Panc1 (cell line): ENCODE data around the gene MAP3K1. TPM values are rescaled to one million over a fixed set of nuclear protein-coding genes. Genes with fewer than 3 reads are reported as not detected.

Experiments
- ATAC-seq: fragments of 200-7000 bp; cut with Tn5 transposase; 2 replicates; pipeline ENCODE4 v1.9.1; 2020; ENCODE audit warnings: mild to moderate bottlenecking, moderate library complexity
- BruUV-seq: library from RNA; stranded (reverse); fragments of 400-500 nt; replicated peaks from 2 replicates; lab custom pipeline; 2021; lab: Mats Ljungman, UMichigan
- CTCF ChIA-PET: fragments of 300-600 bp; sonication (Branson Sonifier 250); formaldehyde crosslinking; loops from one replicate; lab custom pipeline; 2022; ENCODE audit warnings: antibody characterized with exemption; lab: Charles Lee
- POLR2A ChIA-PET: fragments of 300-600 bp; sonication (Branson Sonifier 250); formaldehyde crosslinking; loops from one replicate; lab custom pipeline; 2022; ENCODE audit warnings: antibody characterized with exemption; lab: Charles Lee
- DNase-seq: peaks from one replicate; pipeline ENCODE4 v3.0.0-alpha.2; 2010; ENCODE audit warnings: low read depth, low spot score
- H3K27ac ChIP-seq: 2 replicates; pipeline ENCODE4 v1.5.1; 2011; ENCODE audit warnings: mild to moderate bottlenecking, low read length, inconsistent platforms
- H3K27me3 ChIP-seq: fragments of 200-500 bp; sonication (Bioruptor generic); 2 replicates; pipeline ENCODE4 v1.6.0; 2014; ENCODE audit warnings: low read length, inconsistent platforms; ENCODE audit not compliant: control insufficient read depth, insufficient read depth
- H3K36me3 ChIP-seq: fragments of 200-500 bp; sonication (Bioruptor generic); 2 replicates; pipeline ENCODE4 v1.5.1; 2014; ENCODE audit warnings: inconsistent platforms, mild to moderate bottlenecking, low read length, moderate library complexity; ENCODE audit not compliant: control insufficient read depth, insufficient read depth
- H3K4me1 ChIP-seq: 2 replicates; pipeline ENCODE4 v1.5.1; 2011; ENCODE audit warnings: inconsistent platforms, mild to moderate bottlenecking, low read length, moderate library complexity; ENCODE audit not compliant: control insufficient read depth, insufficient read depth
- H3K4me3 ChIP-seq, 2 experiments: 2 replicates each; pipeline ENCODE4 v1.5.1; 2011 to 2012; ENCODE audit warnings: low read depth in 2 of 2, low read length in 2 of 2, mild to moderate bottlenecking in 2 of 2, inconsistent platforms in 1 of 2, moderate library complexity in 1 of 2
- H3K9me3 ChIP-seq: fragments of 200-500 bp; sonication (Bioruptor generic); 2 replicates; pipeline ENCODE4 v1.5.1; 2014; ENCODE audit warnings: low read depth, mild to moderate bottlenecking, inconsistent platforms, low read length, moderate library complexity; ENCODE audit not compliant: control insufficient read depth, insufficient read depth
- CTCF ChIP-seq: fragments of 450-650 bp; IDR thresholded peaks from 2 replicates; pipeline ENCODE4 v1.5.1; 2017; ENCODE audit warnings: mild to moderate bottlenecking
- POLR2AphosphoS5 ChIP-seq: IDR thresholded peaks from 2 replicates; pipeline ENCODE4 v1.6.1; 2012; ENCODE audit warnings: mild to moderate bottlenecking, low read depth, low read length, moderate library complexity
- SIN3A ChIP-seq: IDR thresholded peaks from 2 replicates; pipeline ENCODE4 v1.6.1; 2012; ENCODE audit warnings: low read depth, mild to moderate bottlenecking, low read length, moderate library complexity, borderline replicate concordance; ENCODE audit not compliant: insufficient read depth
- TCF7L2 ChIP-seq: IDR thresholded peaks from 2 replicates; pipeline ENCODE4 v1.6.1; 2011; ENCODE audit warnings: mild to moderate bottlenecking, low read depth, low read length, inconsistent platforms
- in situ Hi-C: cut with HindIII; loops from 2 replicates; pipeline ENCODE4 v1.10.0; 2016; ENCODE audit warnings: low sequenced_read_pairs, low pct_unique_long_range_greater_than_20kb
- intact Hi-C: fragments of 100-400 bp; cut with micrococcal nuclease; formaldehyde crosslinking; loops from one replicate; pipeline ENCODE4 v1.10.0; 2022; ENCODE audit not compliant: unreplicated experiment
- total RNA-seq: library from RNA; stranded (reverse); gene quantifications from one replicate; pipeline ENCODE4 v1.2.1, GENCODE V29; 2021; ENCODE audit not compliant: unreplicated experiment
- TF ChIP-seq, protein P1 (sequence below), 2 experiments: IDR thresholded peaks; 2 replicates each; pipeline ENCODE4 v1.6.1; 2011 to 2012; ENCODE audit warnings: low read depth in 2 of 2, control low read depth in 1 of 2, low read length in 1 of 2, mild to moderate bottlenecking in 1 of 2, moderate library complexity in 1 of 2; ENCODE audit not compliant: insufficient read depth in 1 of 2

The MAP3K1 gene
- total RNA-seq, 1 experiment from 2014 or later: 6.2 TPM

DNA sequence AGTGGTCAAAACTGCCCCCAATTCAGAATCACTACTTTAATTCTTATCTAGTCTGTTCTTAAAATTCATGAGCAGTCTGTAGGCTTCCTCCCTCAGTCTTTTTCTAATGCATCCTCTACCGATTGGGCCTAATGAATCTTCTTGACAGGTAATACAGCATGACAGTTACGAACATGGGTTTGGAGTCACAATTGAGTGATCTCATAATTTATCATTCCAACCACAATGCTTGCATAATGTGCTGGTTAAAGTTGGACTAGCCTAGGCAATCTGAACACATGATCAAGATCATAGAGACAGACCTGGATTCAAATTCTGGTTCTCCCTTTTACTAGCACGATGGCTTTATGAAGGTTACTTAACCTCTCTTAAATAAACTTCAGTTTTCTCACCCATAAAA, 61.0 kb downstream of the MAP3K1 start:
- ATAC-seq (no peak), DNase-seq (no peak)
- CTCF ChIA-PET: no interaction called here
- in situ Hi-C loops (no loop called here), intact Hi-C loops (no loop called here)
- H3K36me3 ChIP-seq: peaks cover 7% of the 10 kb centered on the region; the same call in 1 of the 2 replicates
- H3K27me3 ChIP-seq: no peaks in the 10 kb centered on the region
- no TSS peak for BruUV-seq
- TF ChIP-seq CTCF (no peak), SIN3A (no peak), POLR2AphosphoS5 (no peak), TCF7L2 (no peak)
- TF ChIP-seq, protein P1, sequence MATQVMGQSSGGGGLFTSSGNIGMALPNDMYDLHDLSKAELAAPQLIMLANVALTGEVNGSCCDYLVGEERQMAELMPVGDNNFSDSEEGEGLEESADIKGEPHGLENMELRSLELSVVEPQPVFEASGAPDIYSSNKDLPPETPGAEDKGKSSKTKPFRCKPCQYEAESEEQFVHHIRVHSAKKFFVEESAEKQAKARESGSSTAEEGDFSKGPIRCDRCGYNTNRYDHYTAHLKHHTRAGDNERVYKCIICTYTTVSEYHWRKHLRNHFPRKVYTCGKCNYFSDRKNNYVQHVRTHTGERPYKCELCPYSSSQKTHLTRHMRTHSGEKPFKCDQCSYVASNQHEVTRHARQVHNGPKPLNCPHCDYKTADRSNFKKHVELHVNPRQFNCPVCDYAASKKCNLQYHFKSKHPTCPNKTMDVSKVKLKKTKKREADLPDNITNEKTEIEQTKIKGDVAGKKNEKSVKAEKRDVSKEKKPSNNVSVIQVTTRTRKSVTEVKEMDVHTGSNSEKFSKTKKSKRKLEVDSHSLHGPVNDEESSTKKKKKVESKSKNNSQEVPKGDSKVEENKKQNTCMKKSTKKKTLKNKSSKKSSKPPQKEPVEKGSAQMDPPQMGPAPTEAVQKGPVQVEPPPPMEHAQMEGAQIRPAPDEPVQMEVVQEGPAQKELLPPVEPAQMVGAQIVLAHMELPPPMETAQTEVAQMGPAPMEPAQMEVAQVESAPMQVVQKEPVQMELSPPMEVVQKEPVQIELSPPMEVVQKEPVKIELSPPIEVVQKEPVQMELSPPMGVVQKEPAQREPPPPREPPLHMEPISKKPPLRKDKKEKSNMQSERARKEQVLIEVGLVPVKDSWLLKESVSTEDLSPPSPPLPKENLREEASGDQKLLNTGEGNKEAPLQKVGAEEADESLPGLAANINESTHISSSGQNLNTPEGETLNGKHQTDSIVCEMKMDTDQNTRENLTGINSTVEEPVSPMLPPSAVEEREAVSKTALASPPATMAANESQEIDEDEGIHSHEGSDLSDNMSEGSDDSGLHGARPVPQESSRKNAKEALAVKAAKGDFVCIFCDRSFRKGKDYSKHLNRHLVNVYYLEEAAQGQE (IDR thresholded peaks at IDR 0.05; ENCODE audit: insufficient read depth in 1 of 2, low read depth in 2 of 2, low read length in 1 of 2): no peak
- no peak overlapping the region for H3K27ac ChIP-seq
- POLR2A ChIA-PET: no interaction called here
- H3K9me3 ChIP-seq: no peaks in the 10 kb centered on the region
- H3K4me1 ChIP-seq: no peaks in the 10 kb centered on the region
- H3K4me3 ChIP-seq: no peak overlapping the region

DNA sequence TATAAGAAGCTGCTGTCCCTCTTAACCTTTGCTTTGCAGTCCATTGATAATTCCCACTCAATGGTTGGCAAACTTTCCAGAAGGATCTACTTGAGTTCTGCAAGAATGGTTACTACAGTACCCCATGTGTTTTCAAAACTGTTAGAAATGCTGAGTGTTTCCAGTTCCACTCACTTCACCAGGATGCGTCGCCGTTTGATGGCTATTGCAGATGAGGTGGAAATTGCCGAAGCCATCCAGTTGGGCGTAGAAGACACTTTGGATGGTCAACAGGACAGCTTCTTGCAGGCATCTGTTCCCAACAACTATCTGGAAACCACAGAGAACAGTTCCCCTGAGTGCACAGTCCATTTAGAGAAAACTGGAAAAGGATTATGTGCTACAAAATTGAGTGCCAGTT, 66.2 kb downstream of the MAP3K1 start:
- no TSS peak for BruUV-seq
- ATAC-seq (no peak), DNase-seq (no peak)
- Histone ChIP-seq H3K9me3 (no peaks in the 10 kb centered on the region), H3K36me3 (no peaks in the 10 kb centered on the region), H3K27ac (no peak overlapping the region), H3K4me3 (no peak overlapping the region), H3K27me3 (no peaks in the 10 kb centered on the region), H3K4me1 (no peaks in the 10 kb centered on the region)
- no peak for TF ChIP-seq TCF7L2
- TF ChIP-seq, protein P1 (IDR thresholded peaks at IDR 0.05; ENCODE audit: insufficient read depth in 1 of 2, low read depth in 2 of 2, low read length in 1 of 2): no peak
- no peak for TF ChIP-seq POLR2AphosphoS5
- TF ChIP-seq SIN3A: no peak
- no peak for TF ChIP-seq CTCF
- intact Hi-C loops (no loop called here), in situ Hi-C loops (no loop called here)
- ChIA-PET POLR2A (no interaction called here), CTCF (no interaction called here)
